DND-41 (cell line): ENCODE measurements around the gene WNT5B.

Experiments used
- ATAC-seq: fragments of 200-7000 bp; cut with Tn5 transposase; 3 replicates; pipeline ENCODE4 v1.9.1; 2021; ENCODE audit warnings: low read depth; ENCODE audit not compliant: insufficient read depth
- DNase-seq: peaks from one replicate; pipeline ENCODE4 v3.0.0-alpha.2; 2020
- H2AFZ ChIP-seq: 2 replicates; pipeline ENCODE4 v1.6.0; 2012; ENCODE audit warnings: low read depth, low read length
- H3K27ac ChIP-seq: 2 replicates; pipeline ENCODE4 v1.5.1; 2012; ENCODE audit warnings: low read length, inconsistent platforms
- H3K27me3 ChIP-seq: fragments of 200-600 bp; sonication (generic); 2 replicates; pipeline ENCODE4 v1.6.0; 2012; ENCODE audit warnings: low read length, mild to moderate bottlenecking, inconsistent platforms; ENCODE audit not compliant: insufficient read depth, poor library complexity
- H3K36me3 ChIP-seq: 2 replicates; pipeline ENCODE4 v1.5.1; 2012; ENCODE audit warnings: low read length, inconsistent platforms; ENCODE audit not compliant: insufficient read depth
- H3K4me1 ChIP-seq: 2 replicates; pipeline ENCODE4 v1.5.1; 2012; ENCODE audit warnings: mild to moderate bottlenecking, low read length; ENCODE audit not compliant: insufficient read depth
- H3K4me2 ChIP-seq: 2 replicates; pipeline ENCODE4 v1.6.0; 2012; ENCODE audit warnings: mild to moderate bottlenecking, moderate library complexity, low read length, inconsistent platforms; ENCODE audit not compliant: insufficient read depth
- H3K4me3 ChIP-seq, 2 experiments: fragments of 200-600 bp in 1 of 2; shearing (Covaris generic) in 1 of 2; 2 replicates each; pipeline ENCODE4 v1.5.1; 2012 to 2016; ENCODE audit warnings: inconsistent platforms in 2 of 2, low read length in 2 of 2, mild to moderate bottlenecking in 2 of 2, low read depth in 1 of 2, moderate library complexity in 1 of 2
- H3K79me2 ChIP-seq: 2 replicates; pipeline ENCODE4 v1.6.0; 2012; ENCODE audit warnings: low read length, inconsistent platforms; ENCODE audit not compliant: insufficient read depth
- H3K9ac ChIP-seq: 2 replicates; pipeline ENCODE4 v1.6.0; 2012; ENCODE audit warnings: low read depth, mild to moderate bottlenecking, inconsistent platforms, low read length, moderate library complexity
- H3K9me3 ChIP-seq: 2 replicates; pipeline ENCODE4 v1.5.1; 2012; ENCODE audit warnings: low read length, moderate library complexity, mild to moderate bottlenecking, inconsistent platforms; ENCODE audit not compliant: insufficient read depth, severe bottlenecking
- H4K20me1 ChIP-seq: 2 replicates; pipeline ENCODE4 v1.6.0; 2012; ENCODE audit warnings: low read length; ENCODE audit not compliant: insufficient read depth
- CTCF ChIP-seq: IDR thresholded peaks from 2 replicates; pipeline ENCODE4 v1.5.1; 2012; ENCODE audit warnings: borderline replicate concordance, low read length, moderate library complexity, mild to moderate bottlenecking; ENCODE audit not compliant: poor library complexity, severe bottlenecking; ENCODE audit errors: extremely low read depth
- EZH2 ChIP-seq: IDR thresholded peaks from 3 replicates; pipeline ENCODE4 v1.6.1; 2012; ENCODE audit warnings: borderline replicate concordance, low read depth, mild to moderate bottlenecking, moderate library complexity, low read length, inconsistent platforms; ENCODE audit not compliant: severe bottlenecking

WNT5B gene

GRCh38 chr12:1582709-1583050, 46.4 kb upstream of the WNT5B start:
- Histone ChIP-seq H3K4me3 (no peak overlapping the region), H3K27ac (no peak overlapping the region), H3K36me3 (no peaks in the 10 kb centered on the region), H3K79me2 (no peaks in the 10 kb centered on the region), H3K4me2 (no peak overlapping the region), H3K27me3 (no peaks in the 10 kb centered on the region), H3K4me1 (peaks cover 8% of the 10 kb centered on the region), H2AFZ (no peak overlapping the region), H3K9ac (no peak overlapping the region), H3K9me3 (no peaks in the 10 kb centered on the region), H4K20me1 (no peaks in the 10 kb centered on the region)
- ATAC-seq (no peak), DNase-seq (no peak)
- TF ChIP-seq CTCF: no peak

- Histone ChIP-seq H3K4me1 (peaks cover 8% of the 10 kb centered on the region), H4K20me1 (peaks cover 6% of the 10 kb centered on the region; the same call in 1 of the 2 replicates), H3K9me3 (no peaks in the 10 kb centered on the region), H2AFZ (no peak overlapping the region), H3K4me2 (peak overlapping the region; percentile 61), H3K36me3 (no peaks in the 10 kb centered on the region; the same call in 1 of the 2 replicates), H3K4me3 (0 out of 4 replicates have a peak overlapping the region, but pooled peaks of 1 of the 2 experiments have one; percentile 20), H3K27me3 (no peaks in the 10 kb centered on the region), H3K9ac (no peak overlapping the region), H3K79me2 (no peaks in the 10 kb centered on the region), H3K27ac (no peak overlapping the region)
- peak; percentile 79 for DNase-seq
- ATAC-seq: peak; percentile 92
- no peak for TF ChIP-seq EZH2
- peak; percentile 98 for TF ChIP-seq CTCF
Measured at GRCh38 chr12:1583421-1584078, 45.5 kb upstream of the WNT5B start.

DNA sequence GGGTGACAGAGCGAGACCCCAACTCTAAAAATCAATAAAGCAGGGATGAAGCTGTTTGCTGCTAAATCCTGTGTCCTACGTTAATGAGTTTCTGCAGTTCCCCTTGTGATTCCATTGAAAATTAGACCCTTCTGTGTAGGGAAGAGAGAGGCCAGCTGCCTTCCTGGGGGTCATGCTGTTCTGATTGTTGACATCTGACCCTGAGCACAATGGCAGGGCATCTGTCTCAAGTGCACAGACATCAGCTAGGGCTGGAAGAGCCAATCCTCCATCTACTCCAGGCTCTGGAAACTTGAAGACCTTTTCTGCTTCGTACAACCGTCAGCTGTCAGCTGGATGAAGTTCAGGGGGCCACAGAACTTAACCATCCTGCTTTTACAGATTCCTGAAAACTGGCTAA, 44.7 kb upstream of the WNT5B start:
- Histone ChIP-seq H3K4me3 (no peak overlapping the region), H3K27ac (no peak overlapping the region), H3K36me3 (no peaks in the 10 kb centered on the region; the same call in 1 of the 2 replicates), H4K20me1 (peaks cover 6% of the 10 kb centered on the region; the same call in 1 of the 2 replicates), H2AFZ (no peak overlapping the region), H3K9me3 (no peaks in the 10 kb centered on the region), H3K4me1 (peaks cover 8% of the 10 kb centered on the region), H3K79me2 (0 out of 2 replicates have a peak, but pooled peaks cover under 1% of the 10 kb centered on the region), H3K4me2 (no peak overlapping the region), H3K9ac (no peak overlapping the region), H3K27me3 (no peaks in the 10 kb centered on the region)
- no peak for ATAC-seq
- no peak for TF ChIP-seq CTCF
- TF ChIP-seq EZH2: no peak
- DNase-seq: no peak
